ENCODE measurements around the gene C2CD4C.
A peak's percentile ranks its signal among the peaks of the same experiment; 100 is the strongest.
"Not testable (repeated sequence)": the region's sequence is repeated elsewhere in the genome, so short reads cannot be mapped to it uniquely, and the experiment has no call there.

C2CD4C gene

GRCh38 chr19:380618-381219 is 28.2 kb downstream of the C2CD4C start:
- H3K27ac Mint-ChIP-seq, result peak overlapping the region; percentile 64
- not testable (repeated sequence) for H3K27me3 Mint-ChIP-seq (ENCODE audit: low read depth); H3K36me3 Mint-ChIP-seq (ENCODE audit: low read depth); H3K9me3 Mint-ChIP-seq
- H3K4me3 Mint-ChIP-seq, result peak overlapping the region; percentile 19
- DNase-seq (ENCODE audit: low spot score), result peak; percentile 24
- H3K4me1 Mint-ChIP-seq (ENCODE audit: low read depth), result peaks cover 24% of the 10 kb centered on the region

- Mint-ChIP-seq H3K27me3 (ENCODE audit: low read depth) (peaks cover 6% of the 10 kb centered on the region), H3K9me3 (peaks cover 3% of the 10 kb centered on the region), H3K4me3 (no peak overlapping the region), H3K36me3 (ENCODE audit: low read depth) (peaks cover 1% of the 10 kb centered on the region), H3K4me1 (ENCODE audit: low read depth) (peaks cover 24% of the 10 kb centered on the region), H3K27ac (no peak overlapping the region)
- DNase-seq (ENCODE audit: low spot score), result no peak
Measured at GRCh38 chr19:379796-380195, 29.2 kb downstream of the C2CD4C start.

GRCh38 chr19:378706-379105 is 30.2 kb downstream of the C2CD4C start:
- H3K9me3 Mint-ChIP-seq, result peaks cover 3% of the 10 kb centered on the region
- no peak overlapping the region for H3K27ac Mint-ChIP-seq
- H3K27me3 Mint-ChIP-seq (ENCODE audit: low read depth), result peaks cover 2% of the 10 kb centered on the region
- DNase-seq (ENCODE audit: low spot score), result no peak
- peaks cover 1% of the 10 kb centered on the region for H3K36me3 Mint-ChIP-seq (ENCODE audit: low read depth)
- H3K4me1 Mint-ChIP-seq (ENCODE audit: low read depth), result peaks cover 19% of the 10 kb centered on the region
- H3K4me3 Mint-ChIP-seq, result no peak overlapping the region

- Mint-ChIP-seq H3K4me1 (ENCODE audit: low read depth) (peaks cover 14% of the 10 kb centered on the region), H3K4me3 (peak overlapping the region; percentile 42), H3K9me3 (no peaks in the 10 kb centered on the region), H3K27ac (peak overlapping the region; percentile 90), H3K27me3 (ENCODE audit: low read depth) (peaks cover 5% of the 10 kb centered on the region), H3K36me3 (ENCODE audit: low read depth) (peaks cover 1% of the 10 kb centered on the region)
- no peak for DNase-seq (ENCODE audit: low spot score)
Measured at GRCh38 chr19:377801-378581, 31.0 kb downstream of the C2CD4C start.

- Mint-ChIP-seq H3K27me3 (ENCODE audit: low read depth) (peaks cover 3% of the 10 kb centered on the region), H3K4me3 (no peak overlapping the region), H3K27ac (no peak overlapping the region), H3K4me1 (ENCODE audit: low read depth) (peaks cover 5% of the 10 kb centered on the region), H3K36me3 (ENCODE audit: low read depth) (no peaks in the 10 kb centered on the region), H3K9me3 (no peaks in the 10 kb centered on the region)
- no peak for DNase-seq (ENCODE audit: low spot score)
Measured at GRCh38 chr19:376111-376470, 32.9 kb downstream of the C2CD4C start.

- Mint-ChIP-seq H3K9me3 (no peaks in the 10 kb centered on the region), H3K4me1 (ENCODE audit: low read depth) (peaks cover 4% of the 10 kb centered on the region), H3K4me3 (no peak overlapping the region), H3K27me3 (ENCODE audit: low read depth) (peaks cover 3% of the 10 kb centered on the region), H3K27ac (no peak overlapping the region), H3K36me3 (ENCODE audit: low read depth) (no peaks in the 10 kb centered on the region)
- DNase-seq (ENCODE audit: low spot score), result no peak
Measured at GRCh38 chr19:375395-376110, 33.4 kb downstream of the C2CD4C start.

GRCh38 chr19:374886-375235 is 34.1 kb downstream of the C2CD4C start:
- Mint-ChIP-seq H3K27ac (no peak overlapping the region), H3K36me3 (ENCODE audit: low read depth) (no peaks in the 10 kb centered on the region), H3K4me3 (no peak overlapping the region), H3K27me3 (ENCODE audit: low read depth) (peaks cover 3% of the 10 kb centered on the region), H3K4me1 (ENCODE audit: low read depth) (peaks cover 3% of the 10 kb centered on the region), H3K9me3 (no peaks in the 10 kb centered on the region)
- no peak for DNase-seq (ENCODE audit: low spot score)

GRCh38 chr19:374183-374885 is 34.6 kb downstream of the C2CD4C start:
- H3K36me3 Mint-ChIP-seq (ENCODE audit: low read depth), result no peaks in the 10 kb centered on the region
- no peak overlapping the region for H3K27ac Mint-ChIP-seq
- no peak for DNase-seq (ENCODE audit: low spot score)
- no peaks in the 10 kb centered on the region for H3K9me3 Mint-ChIP-seq
- peaks cover 3% of the 10 kb centered on the region for H3K4me1 Mint-ChIP-seq (ENCODE audit: low read depth)
- H3K27me3 Mint-ChIP-seq (ENCODE audit: low read depth), result peaks cover 3% of the 10 kb centered on the region
- H3K4me3 Mint-ChIP-seq, result no peak overlapping the region

GRCh38 chr19:373391-374182 is 35.4 kb downstream of the C2CD4C start:
- H3K36me3 Mint-ChIP-seq (ENCODE audit: low read depth), result no peaks in the 10 kb centered on the region

GRCh38 chr19:372306-372890 is 36.5 kb downstream of the C2CD4C start:
- Mint-ChIP-seq H3K27ac (no peak overlapping the region), H3K4me3 (no peak overlapping the region), H3K36me3 (ENCODE audit: low read depth) (no peaks in the 10 kb centered on the region), H3K27me3 (ENCODE audit: low read depth) (peaks cover 3% of the 10 kb centered on the region), H3K9me3 (no peaks in the 10 kb centered on the region), H3K4me1 (ENCODE audit: low read depth) (no peaks in the 10 kb centered on the region)
- DNase-seq (ENCODE audit: low spot score), result no peak

More at GRCh38 chr19:373391-374182, 35.4 kb downstream of the C2CD4C start:
- H3K27me3 Mint-ChIP-seq (ENCODE audit: low read depth), result peaks cover 3% of the 10 kb centered on the region
- no peaks in the 10 kb centered on the region for H3K9me3 Mint-ChIP-seq
- H3K4me1 Mint-ChIP-seq (ENCODE audit: low read depth), result peaks cover 3% of the 10 kb centered on the region
- H3K4me3 Mint-ChIP-seq, result no peak overlapping the region
- no peak for DNase-seq (ENCODE audit: low spot score)
- H3K27ac Mint-ChIP-seq, result no peak overlapping the region

- Mint-ChIP-seq H3K4me3 (no peak overlapping the region), H3K36me3 (ENCODE audit: low read depth) (no peaks in the 10 kb centered on the region), H3K4me1 (ENCODE audit: low read depth) (no peaks in the 10 kb centered on the region), H3K9me3 (no peaks in the 10 kb centered on the region), H3K27ac (no peak overlapping the region), H3K27me3 (ENCODE audit: low read depth) (peaks cover 3% of the 10 kb centered on the region)
- no peak for DNase-seq (ENCODE audit: low spot score)
Measured at GRCh38 chr19:371501-372168, 37.3 kb downstream of the C2CD4C start.

- Mint-ChIP-seq H3K36me3 (ENCODE audit: low read depth) (no peaks in the 10 kb centered on the region), H3K27ac (no peak overlapping the region), H3K4me1 (ENCODE audit: low read depth) (no peaks in the 10 kb centered on the region), H3K27me3 (ENCODE audit: low read depth) (peaks cover 3% of the 10 kb centered on the region), H3K9me3 (no peaks in the 10 kb centered on the region), H3K4me3 (no peak overlapping the region)
- DNase-seq (ENCODE audit: low spot score), result no peak
Measured at GRCh38 chr19:370641-371330, 38.2 kb downstream of the C2CD4C start.
